Measurements from ENCODE around the gene BCO2.

GRCh38 chr11:112253605-112254242 lies 78.4 kb downstream of the BCO2 start:
- TF ChIP-seq, protein P1, sequence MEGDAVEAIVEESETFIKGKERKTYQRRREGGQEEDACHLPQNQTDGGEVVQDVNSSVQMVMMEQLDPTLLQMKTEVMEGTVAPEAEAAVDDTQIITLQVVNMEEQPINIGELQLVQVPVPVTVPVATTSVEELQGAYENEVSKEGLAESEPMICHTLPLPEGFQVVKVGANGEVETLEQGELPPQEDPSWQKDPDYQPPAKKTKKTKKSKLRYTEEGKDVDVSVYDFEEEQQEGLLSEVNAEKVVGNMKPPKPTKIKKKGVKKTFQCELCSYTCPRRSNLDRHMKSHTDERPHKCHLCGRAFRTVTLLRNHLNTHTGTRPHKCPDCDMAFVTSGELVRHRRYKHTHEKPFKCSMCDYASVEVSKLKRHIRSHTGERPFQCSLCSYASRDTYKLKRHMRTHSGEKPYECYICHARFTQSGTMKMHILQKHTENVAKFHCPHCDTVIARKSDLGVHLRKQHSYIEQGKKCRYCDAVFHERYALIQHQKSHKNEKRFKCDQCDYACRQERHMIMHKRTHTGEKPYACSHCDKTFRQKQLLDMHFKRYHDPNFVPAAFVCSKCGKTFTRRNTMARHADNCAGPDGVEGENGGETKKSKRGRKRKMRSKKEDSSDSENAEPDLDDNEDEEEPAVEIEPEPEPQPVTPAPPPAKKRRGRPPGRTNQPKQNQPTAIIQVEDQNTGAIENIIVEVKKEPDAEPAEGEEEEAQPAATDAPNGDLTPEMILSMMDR (conservative IDR thresholded peaks at IDR 0.05): no peak
- TF ChIP-seq ZFX (IDR thresholded peaks at IDR 0.05): no peak

All from C4-2B (cell line).